ENCODE results near the gene SBNO2.

Gene SBNO2

GRCh38 chr19:1086613-1087012 is 87.5 kb downstream of the SBNO2 start:
- Histone ChIP-seq H3K4me3 (no peak overlapping the region), H3K27ac (no peak overlapping the region)
- DNase-seq (ENCODE audit: low spot score): no peak
- TF ChIP-seq CTCF (IDR thresholded peaks at IDR 0.05): no peak

GRCh38 chr19:1085676-1086442 is 88.2 kb downstream of the SBNO2 start:
- TF ChIP-seq CTCF (IDR thresholded peaks at IDR 0.05): no peak
- no peak overlapping the region for H3K27ac ChIP-seq
- no peak for DNase-seq (ENCODE audit: low spot score)
- H3K4me3 ChIP-seq: no peak overlapping the region

GRCh38 chr19:1085053-1085658 is 88.9 kb downstream of the SBNO2 start:
- no peak for DNase-seq (ENCODE audit: low spot score)
- TF ChIP-seq CTCF (IDR thresholded peaks at IDR 0.05): no peak
- Histone ChIP-seq H3K27ac (no peak overlapping the region), H3K4me3 (no peak overlapping the region)

GRCh38 chr19:1084024-1084868 is 89.8 kb downstream of the SBNO2 start:
- no peak for TF ChIP-seq CTCF (IDR thresholded peaks at IDR 0.05)
- Histone ChIP-seq H3K4me3 (no peak overlapping the region), H3K27ac (no peak overlapping the region)
- DNase-seq (ENCODE audit: low spot score): no peak

GRCh38 chr19:1082928-1083816 is 90.9 kb downstream of the SBNO2 start:
- Histone ChIP-seq H3K27ac (no peak overlapping the region), H3K4me3 (no peak overlapping the region)
- TF ChIP-seq CTCF (IDR thresholded peaks at IDR 0.05): no peak
- no peak for DNase-seq (ENCODE audit: low spot score)

GRCh38 chr19:1082165-1082927 is 91.7 kb downstream of the SBNO2 start:
- Histone ChIP-seq H3K4me3 (peak overlapping the region; percentile 48), H3K27ac (no peak overlapping the region)
- DNase-seq (ENCODE audit: low spot score): no peak
- no peak for TF ChIP-seq CTCF (IDR thresholded peaks at IDR 0.05)
